HCT116 (cell line): ENCODE data around the gene ZBED5. TPM values are rescaled to one million over a fixed set of nuclear protein-coding genes. Genes with fewer than 3 reads are reported as not detected.

ENCODE experiments used
- ATAC-seq: fragments of 200-7000 bp; cut with Tn5 transposase; 2 replicates; pipeline ENCODE4 v1.9.1; 2020; ENCODE audit warnings: mild to moderate bottlenecking, moderate library complexity
- BruUV-seq: library from RNA; stranded (reverse); fragments of 400-500 nt; replicated peaks from 2 replicates; lab custom pipeline; 2021; lab: Mats Ljungman, UMichigan
- CTCF ChIA-PET: fragments of 300-600 bp; sonication (Branson Sonifier 250); formaldehyde crosslinking; loops from one replicate; lab custom pipeline; 2021; ENCODE audit warnings: antibody characterized with exemption; lab: Charles Lee
- POLR2A ChIA-PET: fragments of 300-600, 350-600 bp; sonication (Branson Sonifier 250); formaldehyde crosslinking; loops from one replicate; lab custom pipeline; 2021; ENCODE audit warnings: antibody characterized with exemption; lab: Charles Lee
- RAD21 ChIA-PET, 2 experiments: fragments of 300-600 bp; sonication (Branson Sonifier 250); formaldehyde crosslinking; loops; one replicate each; lab custom pipeline; 2023; ENCODE audit warnings: low total read pairs in 2 of 2; ENCODE audit not compliant: uncharacterized antibody in 2 of 2, unreplicated experiment in 2 of 2, low non-redundant PET in 1 of 2; lab: Charles Lee
- DNase-seq: peaks from one replicate; pipeline ENCODE4 v3.0.0-alpha.2; 2010; ENCODE audit warnings: low read depth, low spot score
- H2AFZ ChIP-seq: fragments of 200-600 bp; shearing (Covaris generic), sonication (generic); 2 replicates; pipeline ENCODE4 v1.6.1; 2017; ENCODE audit warnings: low read depth, mixed run types, mixed read lengths, antibody characterized with exemption, low read length; ENCODE audit not compliant: poor library complexity, severe bottlenecking
- H3K27ac ChIP-seq: 2 replicates; pipeline ENCODE4 v1.5.1; 2012; ENCODE audit warnings: low read depth, low read length
- H3K27me3 ChIP-seq: fragments of 200-600 bp; sonication (generic); 2 replicates; pipeline ENCODE4 v1.6.1; 2016; ENCODE audit warnings: mixed run types, low read length, mixed read lengths; ENCODE audit not compliant: insufficient read depth
- H3K36me3 ChIP-seq, 2 experiments: fragments of 200-500 bp in 1 of 2; fragments of 200-600 bp in 1 of 2; sonication (Bioruptor generic) in 1 of 2; sonication (generic) in 1 of 2; 2 replicates each; pipeline versions ENCODE4 v1.5.1 to v1.6.1; 2014 to 2016; ENCODE audit warnings: low read length in 2 of 2, inconsistent platforms in 1 of 2, mixed read lengths in 1 of 2, mixed run types in 1 of 2; ENCODE audit not compliant: insufficient read depth in 2 of 2, control insufficient read depth in 1 of 2
- H3K4me1 ChIP-seq, 2 experiments: fragments of 200-600 bp in 1 of 2; sonication (generic) in 1 of 2; 2 replicates each; pipeline versions ENCODE4 v1.5.1 to v1.6.1; 2012 to 2017; ENCODE audit warnings: low read length in 2 of 2, inconsistent platforms in 1 of 2, mild to moderate bottlenecking in 1 of 2, mixed read lengths in 1 of 2, mixed run types in 1 of 2, moderate library complexity in 1 of 2; ENCODE audit not compliant: insufficient read depth in 2 of 2, control insufficient read depth in 1 of 2
- H3K4me2 ChIP-seq: fragments of 200-600 bp; sonication (generic); 2 replicates; pipeline ENCODE4 v1.6.1; 2017; ENCODE audit warnings: mixed run types, low read length, mixed read lengths
- H3K4me3 ChIP-seq, 2 experiments: fragments of 200-600 bp in 1 of 2; sonication (generic) in 1 of 2; replicated peaks in 1 of 2; 2 replicates each; pipeline ENCODE4 v1.5.1; 2011 to 2016; ENCODE audit warnings: low read length in 2 of 2, control low read depth in 1 of 2, low read depth in 1 of 2, mild to moderate bottlenecking in 1 of 2, mixed read lengths in 1 of 2, mixed run types in 1 of 2
- H3K79me2 ChIP-seq: fragments of 200-600 bp; sonication (generic); 2 replicates; pipeline ENCODE4 v1.6.1; 2017; ENCODE audit warnings: mild to moderate bottlenecking, mixed run types, low read length, moderate library complexity, mixed read lengths; ENCODE audit not compliant: insufficient read depth
- H3K9ac ChIP-seq: fragments of 200-600 bp; sonication (generic); 2 replicates; pipeline ENCODE4 v1.6.1; 2016; ENCODE audit warnings: low read length, mixed read lengths
- H3K9me2 ChIP-seq: fragments of 200-600 bp; sonication (generic), shearing (Covaris generic); 2 replicates; pipeline ENCODE4 v1.6.1; 2017; ENCODE audit warnings: mixed run types, mild to moderate bottlenecking, moderate library complexity; ENCODE audit not compliant: insufficient read depth
- H3K9me3 ChIP-seq, 2 experiments: fragments of 200-500 bp in 1 of 2; fragments of 200-600 bp in 1 of 2; sonication (Bioruptor generic) in 1 of 2; sonication (generic) in 1 of 2; 2 replicates each; pipeline ENCODE4 v1.6.1; 2014 to 2017; ENCODE audit warnings: low read length in 2 of 2, mixed read lengths in 2 of 2, inconsistent platforms in 1 of 2, low read depth in 1 of 2, mild to moderate bottlenecking in 1 of 2, mixed run types in 1 of 2, moderate library complexity in 1 of 2; ENCODE audit not compliant: control insufficient read depth in 1 of 2, insufficient read depth in 1 of 2
- H4K20me1 ChIP-seq: fragments of 200-600 bp; sonication (generic), shearing (Covaris generic); 2 replicates; pipeline ENCODE4 v1.6.1; 2017; ENCODE audit warnings: mixed run types, mild to moderate bottlenecking, moderate library complexity; ENCODE audit not compliant: insufficient read depth
- ATF3 ChIP-seq: IDR thresholded peaks from 2 replicates; pipeline ENCODE4 v1.6.1; 2012
- CBX3 ChIP-seq: IDR thresholded peaks from 2 replicates; pipeline ENCODE4 v1.6.1; 2012; ENCODE audit warnings: low read depth
- EGR1 ChIP-seq: IDR thresholded peaks from 2 replicates; pipeline ENCODE4 v1.6.1; 2012; ENCODE audit warnings: low read depth
- ELF1 ChIP-seq: IDR thresholded peaks from 2 replicates; pipeline ENCODE4 v1.6.1; 2012; ENCODE audit warnings: low read depth, borderline replicate concordance
- EZH2phosphoT487 ChIP-seq: fragments of 200-600 bp; IDR thresholded peaks from 2 replicates; pipeline ENCODE4 v1.6.1; 2018; ENCODE audit warnings: antibody characterized with exemption, borderline replicate concordance
- RAD21 ChIP-seq: IDR thresholded peaks from 2 replicates; pipeline ENCODE4 v1.6.1; 2012; ENCODE audit warnings: low read depth, mild to moderate bottlenecking
- SRF ChIP-seq: IDR thresholded peaks from 2 replicates; pipeline ENCODE4 v1.6.1; 2012; ENCODE audit warnings: low read depth
- ZFX ChIP-seq: fragments of 450-650 bp; IDR thresholded peaks from 2 replicates; pipeline ENCODE4 v1.6.1; 2017
- intact Hi-C: fragments of 100-400 bp; cut with micrococcal nuclease; formaldehyde crosslinking; loops from 2 replicates; pipeline ENCODE4 v1.10.0; 2022
- total RNA-seq: library from RNA; stranded (reverse); gene quantifications from one replicate; pipeline ENCODE4 v1.2.1, GENCODE V29; 2021; ENCODE audit not compliant: unreplicated experiment

ZBED5 gene
- total RNA-seq, 1 experiment from 2014 or later, result 26.8 TPM

GRCh38 chr11:10902301-10903063, 44.6 kb upstream of the ZBED5 start:
- no peaks in the 10 kb centered on the region for H3K9me3 ChIP-seq
- no peak overlapping the region for H3K4me3 ChIP-seq
- no peak overlapping the region for H3K27ac ChIP-seq
- H3K27me3 ChIP-seq, result no peaks in the 10 kb centered on the region
- H3K9ac ChIP-seq, result no peak overlapping the region
- no peaks in the 10 kb centered on the region for H3K79me2 ChIP-seq
- CTCF ChIA-PET, result no interaction called here
- H3K9me2 ChIP-seq, result no peaks in the 10 kb centered on the region
- no peak overlapping the region for H2AFZ ChIP-seq
- ATAC-seq, result no peak
- intact Hi-C loops, result loop anchor here (5.0 kb wide), 1 partner anchor 95 kb away; the partner anchor contains the start of gene EIF4G2
- BruUV-seq, result no TSS peak
- TF ChIP-seq RAD21 (no peak), CBX3 (no peak), EGR1 (no peak), ZFX (no peak), ELF1 (no peak), SRF (no peak), EZH2phosphoT487 (no peak), ATF3 (no peak)
- TF ChIP-seq, all 23 proteins: peak for 0
- no peak for DNase-seq
- peaks cover 34 to 46% of the 10 kb centered on the region in 2 experiments for H3K4me1 ChIP-seq
- no peaks in the 10 kb centered on the region for H3K36me3 ChIP-seq
- H3K4me2 ChIP-seq, result no peak overlapping the region
- ChIA-PET RAD21 (no interaction called here), POLR2A (no interaction called here)
- no peaks in the 10 kb centered on the region for H4K20me1 ChIP-seq
